ENCODE results near the gene LIX1.
"Not testable (repeated sequence)": the region's sequence is repeated elsewhere in the genome, so short reads cannot be mapped to it uniquely, and the experiment has no call there.

Gene LIX1

DNA sequence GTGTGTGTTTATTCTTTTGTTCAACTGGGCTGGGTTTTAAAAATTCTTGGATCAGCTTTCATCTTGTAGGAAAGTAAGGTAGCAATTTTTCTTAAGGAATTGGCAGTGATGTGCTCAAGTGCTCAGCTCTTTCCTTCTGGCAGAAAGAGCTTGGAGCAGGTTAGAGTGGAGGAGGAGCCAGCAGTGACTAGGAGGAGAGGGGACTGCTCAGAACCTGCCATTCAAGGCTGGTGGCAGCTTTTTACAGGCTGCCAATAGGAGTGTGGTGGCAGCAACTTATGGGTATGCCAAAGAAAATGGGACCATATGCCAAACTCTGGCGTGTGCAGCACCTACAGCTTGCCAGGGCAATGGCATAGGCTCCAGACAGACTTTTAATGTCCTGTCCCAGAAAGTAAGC is 2.2 kb downstream of the LIX1 start:
- DNase-seq, result not testable (repeated sequence)

DNA sequence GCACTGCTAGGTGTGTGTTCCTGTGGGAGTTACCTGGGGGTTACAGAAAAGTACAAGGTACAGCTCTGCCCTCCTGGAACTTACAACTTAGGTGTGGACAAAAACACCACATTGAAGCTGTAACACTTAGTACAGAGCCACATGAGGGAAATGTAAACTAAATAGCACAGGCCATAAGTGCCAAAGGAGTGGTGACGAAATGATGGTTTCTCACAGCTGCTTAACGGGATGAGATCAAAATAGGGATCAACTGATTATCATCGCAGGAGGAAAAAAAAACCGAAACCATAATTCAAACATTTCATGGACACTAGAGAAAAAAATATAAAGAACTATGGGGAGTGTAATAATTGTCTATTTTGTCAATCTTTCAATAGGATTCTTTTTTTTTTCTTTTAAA is 5.9 kb downstream of the LIX1 start:
- DNase-seq, result no peak

DNA sequence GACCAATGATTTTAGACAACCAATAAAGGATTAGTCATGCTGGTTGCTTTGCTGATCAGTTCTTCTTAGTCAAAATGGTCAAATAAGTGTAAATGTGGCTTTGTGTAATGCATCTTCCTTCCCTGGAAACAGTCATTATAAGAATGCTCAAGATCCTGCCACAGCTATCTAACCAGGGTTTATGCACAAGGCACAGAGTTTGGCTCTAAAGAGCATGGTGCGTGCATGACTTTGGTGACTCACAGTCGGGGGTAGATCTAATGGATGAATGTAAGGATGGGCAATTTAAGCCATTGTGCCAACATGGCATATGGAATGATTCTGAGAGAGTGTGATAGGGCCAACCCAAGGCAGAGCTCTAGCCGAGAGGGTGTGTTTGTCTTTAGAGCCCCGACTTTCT is 6.5 kb downstream of the LIX1 start:
- no peak for DNase-seq

DNA sequence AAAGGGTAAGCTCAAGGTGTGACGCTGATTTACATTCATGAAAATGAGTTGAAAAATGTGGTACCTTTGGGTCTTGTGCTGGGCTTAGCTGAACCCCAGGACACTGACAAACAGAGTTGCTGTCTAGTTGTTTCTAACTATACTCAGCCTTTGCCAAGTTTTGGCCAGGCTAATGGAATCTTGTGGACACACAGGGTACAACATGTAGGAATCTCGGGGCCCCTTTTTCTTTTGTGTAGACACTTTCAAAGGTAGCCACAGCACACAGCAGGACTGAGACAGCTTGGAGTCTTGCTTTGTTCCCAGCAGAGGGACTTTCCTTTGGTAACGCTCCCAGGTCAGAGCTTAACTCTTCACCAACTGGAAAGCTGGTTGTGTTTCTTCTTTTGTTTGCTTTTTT is 7.8 kb downstream of the LIX1 start:
- DNase-seq, result no peak

DNA sequence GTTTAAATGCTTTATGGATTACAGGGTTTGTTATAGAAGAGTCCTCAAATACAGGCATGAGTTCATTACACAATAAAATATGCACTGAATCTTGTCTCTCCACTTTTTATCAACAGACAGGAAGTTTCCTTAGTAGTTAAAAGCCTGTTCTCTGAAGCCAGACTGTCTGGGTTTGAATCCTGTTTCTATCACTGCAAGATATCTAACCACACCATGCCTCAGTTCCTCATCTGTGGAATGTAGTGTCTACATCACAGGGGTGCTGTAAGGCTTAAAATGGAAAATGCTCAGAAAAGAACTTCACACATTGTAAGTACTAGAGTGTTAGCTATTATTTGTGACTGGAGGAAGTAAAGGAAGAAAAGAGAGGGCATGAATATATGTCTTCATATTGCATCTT is 9.3 kb downstream of the LIX1 start:
- no peak for DNase-seq

DNA sequence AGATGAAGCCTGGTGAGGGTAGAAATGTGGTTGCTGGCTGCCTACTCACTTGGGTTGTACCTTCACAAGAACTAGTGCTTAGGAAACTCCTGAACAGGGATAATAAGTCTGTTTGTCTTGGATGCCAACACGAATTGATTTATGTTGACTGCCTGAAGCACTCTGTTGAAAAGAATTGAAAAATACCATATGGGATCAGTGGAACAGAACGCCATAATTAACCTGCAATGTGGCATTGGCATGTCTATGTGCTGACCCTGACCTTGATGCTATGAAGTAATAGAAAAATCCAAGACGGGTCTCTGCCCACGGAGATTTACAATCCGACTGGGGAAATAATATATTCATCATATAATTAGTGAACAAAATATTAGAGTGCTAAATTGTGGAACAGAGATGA is 10.5 kb downstream of the LIX1 start:
- no peak for DNase-seq

DNA sequence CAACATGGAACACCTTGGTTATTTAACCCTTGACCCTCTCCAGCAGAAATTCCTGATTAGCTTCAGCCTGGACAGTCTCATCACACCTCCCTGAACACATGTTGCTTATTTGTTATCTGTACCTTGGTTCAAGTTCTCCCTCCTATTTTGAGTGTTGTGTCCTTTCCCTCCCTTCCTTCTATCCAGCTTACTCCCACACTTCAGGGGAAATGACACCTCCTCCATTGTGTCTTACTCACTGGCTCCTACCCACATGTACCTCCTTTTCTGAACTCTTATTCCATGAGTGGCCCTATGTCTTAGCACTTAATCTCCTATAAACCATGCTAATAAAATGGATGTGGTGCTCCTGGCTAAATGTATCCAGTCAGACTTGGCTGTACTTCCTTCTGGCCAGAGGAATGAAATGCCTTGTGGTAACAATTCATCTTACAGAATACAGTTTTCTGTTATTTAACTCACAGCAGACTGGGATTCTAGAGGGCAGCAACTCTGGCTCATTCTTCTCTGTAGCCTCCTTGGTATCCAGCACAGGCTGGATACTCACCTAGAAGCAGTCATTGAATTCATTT is 11.2 kb downstream of the LIX1 start:
- DNase-seq, result no peak

DNA sequence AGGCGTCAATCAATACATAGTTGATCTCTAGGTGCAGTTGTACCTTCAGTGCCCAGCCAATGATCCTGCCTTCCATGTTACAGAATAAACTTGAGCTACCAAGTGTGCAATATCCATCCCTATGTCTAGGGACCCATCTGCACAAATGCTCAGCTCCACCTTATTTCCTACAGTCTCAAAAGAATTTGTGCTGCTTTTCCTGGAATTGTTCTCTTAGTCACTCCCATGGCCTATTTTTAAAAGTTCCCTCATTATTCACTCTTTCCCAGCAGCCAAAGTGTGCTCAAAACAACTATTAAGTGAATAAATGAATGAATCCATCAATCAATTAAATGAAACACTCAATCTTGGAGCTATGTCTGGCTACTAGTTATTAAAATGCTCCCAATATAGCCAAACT is 14.7 kb downstream of the LIX1 start:
- no peak for DNase-seq

DNA sequence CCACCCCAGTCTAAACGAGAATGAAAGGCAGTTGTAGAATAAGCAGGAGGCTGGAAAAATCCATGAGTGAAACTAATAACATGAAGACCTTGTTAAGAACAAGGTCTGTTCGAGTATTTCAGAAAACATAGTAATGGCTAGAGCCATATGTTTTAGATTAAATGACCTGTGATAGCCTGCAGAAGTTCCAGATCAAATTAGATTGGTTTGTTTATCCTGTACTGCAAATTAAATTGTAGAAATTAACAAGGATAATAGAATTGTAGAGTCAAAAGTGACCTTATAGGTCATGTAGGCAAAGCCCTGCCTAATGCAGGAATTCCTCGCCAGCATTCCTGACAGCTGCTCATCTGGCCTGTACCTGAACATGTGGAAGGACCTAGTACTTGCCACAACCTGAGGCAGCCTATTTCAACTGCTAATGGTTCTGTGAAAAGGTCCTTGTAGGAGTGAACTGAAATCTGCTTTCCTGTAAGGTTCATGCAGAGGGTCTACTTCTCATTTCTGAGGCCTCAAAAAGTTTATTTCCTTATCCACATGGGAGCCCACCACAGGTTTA is 17.2 kb downstream of the LIX1 start:
- no peak for DNase-seq

DNA sequence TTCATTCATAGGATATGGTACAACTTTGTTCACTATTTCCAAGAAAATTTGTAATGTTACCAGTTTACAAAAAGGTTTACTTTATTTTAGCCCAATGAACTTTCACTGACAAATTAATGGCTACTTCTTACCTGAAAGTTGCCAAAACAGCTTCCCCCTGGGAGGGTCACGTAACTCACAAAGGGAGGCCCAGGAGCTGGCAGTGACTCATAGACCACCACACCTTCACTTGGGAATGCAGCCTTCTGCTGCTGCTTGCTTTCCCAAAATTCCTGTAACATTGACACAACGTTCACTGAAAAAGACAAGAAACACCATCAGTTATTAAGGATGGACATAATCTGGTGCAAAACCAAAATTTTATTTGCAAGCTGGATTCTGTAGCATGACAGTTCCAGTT is 18.1 kb downstream of the LIX1 start:
- DNase-seq, result no peak

DNA sequence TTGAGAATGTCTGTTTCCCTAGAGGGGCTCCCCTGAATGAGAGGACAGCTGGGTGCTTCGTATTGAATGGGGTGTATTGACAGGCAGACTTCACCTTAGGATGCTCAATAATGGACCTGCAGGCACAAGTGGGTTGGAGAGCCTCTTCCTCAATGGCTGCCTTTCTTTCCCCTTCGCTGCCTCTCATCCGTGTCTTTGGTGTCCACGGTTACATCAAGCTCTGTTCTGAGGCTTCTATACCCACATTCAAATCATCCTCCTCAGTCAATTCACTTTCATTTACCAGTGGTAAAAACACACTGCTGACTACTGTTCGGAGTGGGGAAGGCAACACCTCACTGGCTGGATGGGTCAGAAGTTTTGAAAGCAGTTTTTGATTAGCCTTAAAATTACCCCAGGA is 20.6 kb downstream of the LIX1 start:
- DNase-seq, result no peak

DNA sequence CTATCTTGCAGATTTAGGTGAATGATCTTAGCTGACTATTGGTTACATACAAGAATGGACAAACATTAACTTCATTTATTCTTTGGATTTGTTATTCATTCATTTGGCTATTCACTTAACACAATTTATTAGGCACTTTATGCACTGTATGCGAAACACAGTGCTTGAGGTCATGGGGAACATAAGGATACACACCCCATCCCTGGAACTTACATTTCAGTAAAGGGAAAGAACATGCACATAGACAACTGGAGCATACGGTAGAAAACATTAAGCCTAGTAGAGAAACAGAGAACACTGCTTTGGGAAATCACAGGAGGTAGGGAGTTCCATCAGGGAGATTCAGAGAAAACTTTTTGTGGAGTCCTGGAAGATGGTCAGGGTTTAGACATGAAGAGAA is 22.2 kb downstream of the LIX1 start:
- DNase-seq, result no peak

DNA sequence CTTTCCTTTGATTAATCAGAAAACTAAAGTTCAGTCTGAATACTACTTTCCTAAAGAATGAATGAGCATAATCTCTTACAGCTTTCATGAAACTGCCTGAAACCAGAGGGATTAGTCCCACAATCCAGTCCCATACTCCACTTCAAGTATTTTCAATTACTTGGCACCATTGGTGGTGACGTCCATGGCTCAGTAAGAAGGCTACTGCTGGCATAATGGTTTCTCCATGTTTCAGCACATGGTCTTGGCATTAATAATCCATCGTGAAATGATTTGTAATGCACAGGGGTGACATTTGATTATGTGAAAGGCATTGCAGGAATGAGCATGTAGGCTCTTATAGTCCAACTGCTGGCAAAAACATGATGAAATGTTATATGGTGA is 23.4 kb downstream of the LIX1 start:
- DNase-seq, result no peak

DNA sequence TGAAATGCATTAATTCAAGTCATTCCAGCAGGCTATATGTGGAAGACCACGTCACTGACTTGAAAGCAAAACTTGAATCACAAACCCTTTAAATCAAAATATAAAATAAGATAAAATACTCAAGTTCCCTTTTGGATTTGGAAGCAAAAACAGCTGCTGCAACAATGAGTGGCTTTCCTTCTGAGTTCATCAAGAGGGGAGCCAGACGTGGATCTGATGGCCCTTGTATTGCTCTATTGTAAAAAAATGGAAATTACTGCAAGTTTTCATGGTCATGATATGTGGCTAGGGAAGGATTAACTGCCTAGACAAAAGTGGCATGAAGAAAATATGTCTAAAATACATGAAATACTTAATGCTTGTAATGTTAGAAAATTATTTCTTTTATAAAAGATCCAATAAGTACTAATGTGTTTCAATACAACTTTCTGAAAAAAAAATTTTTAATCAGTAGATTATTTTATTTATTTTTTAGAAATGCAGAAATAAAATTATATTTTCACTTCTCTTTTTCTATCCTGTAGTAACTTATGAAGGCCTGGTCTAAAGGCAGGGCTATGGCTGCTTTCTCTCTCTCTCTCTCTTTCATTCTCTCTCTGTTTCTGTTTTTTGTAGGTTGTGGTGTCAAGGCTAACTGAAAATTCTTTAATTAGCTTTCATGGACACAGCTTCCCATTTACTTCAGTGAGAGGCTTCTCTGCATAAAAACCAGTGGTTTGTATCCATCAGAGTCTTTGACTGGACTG is 24.0 kb downstream of the LIX1 start:
- DNase-seq, result no peak

DNA sequence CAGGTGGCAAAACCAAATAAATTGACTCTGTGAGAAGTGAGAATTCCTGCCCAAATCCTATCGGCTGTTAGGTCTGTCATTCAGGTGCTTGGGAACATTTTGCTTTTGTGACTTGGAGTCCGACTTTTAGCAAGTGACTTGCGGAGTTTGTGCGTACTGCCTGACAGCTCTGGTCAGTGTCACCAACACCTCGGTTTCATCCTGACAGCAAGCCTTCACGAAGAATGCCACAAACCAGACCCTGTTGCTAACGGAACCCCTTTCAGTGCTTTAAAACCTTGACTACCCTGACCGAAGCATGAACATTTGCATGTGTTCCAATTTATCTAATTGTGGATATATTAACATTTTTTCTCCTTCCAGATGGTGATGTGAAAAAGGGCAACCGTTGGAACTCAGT is 26.5 kb downstream of the LIX1 start:
- DNase-seq, result no peak

DNA sequence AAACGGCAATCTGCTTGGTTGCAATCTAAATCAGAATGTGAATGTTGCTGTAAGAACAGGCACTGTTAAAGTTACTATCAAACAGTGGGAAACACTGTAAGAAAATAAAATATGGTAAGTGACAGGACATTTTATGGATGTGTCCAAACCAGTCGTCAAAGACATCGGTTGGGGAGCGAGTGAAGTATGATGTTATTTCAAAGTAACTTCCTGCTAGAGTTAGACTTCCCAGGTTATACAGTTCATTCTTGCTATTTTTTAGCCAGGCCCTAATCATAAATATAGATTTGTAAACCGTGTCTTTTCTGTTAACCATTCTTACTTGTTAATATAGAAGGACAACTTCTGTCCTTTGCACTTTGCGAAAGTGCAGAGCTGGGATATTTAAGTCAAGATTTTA is 30.2 kb downstream of the LIX1 start:
- no peak for DNase-seq

DNA sequence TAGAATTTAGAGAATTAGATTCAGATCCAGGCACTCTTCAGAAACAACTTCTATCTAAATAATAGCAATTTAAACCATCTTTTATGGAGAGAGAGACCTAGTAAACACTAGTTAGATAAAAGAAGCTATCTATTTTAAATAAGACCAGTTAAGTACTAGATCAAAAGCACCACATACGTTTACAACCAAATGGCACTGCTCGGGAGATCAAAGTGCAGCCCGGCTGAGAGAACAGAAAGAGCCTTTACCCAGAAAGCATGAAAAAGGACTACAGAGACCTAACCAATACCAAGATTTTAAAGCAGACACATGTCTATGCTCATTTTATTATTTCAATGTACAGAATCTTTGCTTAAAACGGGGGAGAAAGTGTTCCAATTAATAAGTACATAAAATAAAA is 30.8 kb downstream of the LIX1 start:
- DNase-seq, result no peak

DNA sequence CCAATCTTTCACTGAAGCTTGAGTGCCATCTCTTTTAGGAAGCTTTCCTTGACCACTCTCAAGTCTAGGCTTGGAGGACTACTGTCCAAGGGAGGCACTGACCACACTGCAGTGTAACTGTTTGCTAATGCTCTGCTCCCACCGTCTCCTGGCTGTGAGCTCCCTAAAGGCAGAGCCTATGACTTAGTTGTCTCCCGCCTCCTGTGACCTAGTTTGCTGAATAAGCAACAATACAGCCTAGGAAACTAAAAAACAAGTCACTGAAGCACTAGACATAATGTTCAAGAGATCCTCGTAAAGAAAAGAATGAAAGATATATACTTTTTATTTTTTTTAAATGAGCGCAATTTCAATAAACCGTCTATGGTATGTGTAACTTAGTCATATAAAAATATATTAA is 31.4 kb downstream of the LIX1 start:
- no peak for DNase-seq

DNA sequence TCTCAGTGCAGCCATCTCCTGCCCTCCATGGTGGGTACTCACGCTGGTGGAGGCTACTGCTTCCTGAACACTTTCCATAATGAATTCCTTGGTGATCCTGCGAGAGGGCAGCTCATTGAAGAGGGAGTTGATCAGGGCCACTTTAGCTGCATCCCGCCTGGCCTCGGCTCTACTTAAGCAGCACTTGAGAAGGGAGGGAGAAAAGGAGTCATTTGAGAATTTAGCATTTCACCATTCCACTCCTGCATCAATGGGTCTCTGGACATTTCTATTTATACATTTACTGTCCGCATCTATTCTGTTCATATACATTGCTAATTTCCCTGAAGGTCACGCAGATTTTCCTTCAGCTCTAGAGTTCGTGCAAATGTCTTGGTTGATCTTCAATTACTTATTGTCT is 35.1 kb downstream of the LIX1 start:
- no peak for DNase-seq

DNA sequence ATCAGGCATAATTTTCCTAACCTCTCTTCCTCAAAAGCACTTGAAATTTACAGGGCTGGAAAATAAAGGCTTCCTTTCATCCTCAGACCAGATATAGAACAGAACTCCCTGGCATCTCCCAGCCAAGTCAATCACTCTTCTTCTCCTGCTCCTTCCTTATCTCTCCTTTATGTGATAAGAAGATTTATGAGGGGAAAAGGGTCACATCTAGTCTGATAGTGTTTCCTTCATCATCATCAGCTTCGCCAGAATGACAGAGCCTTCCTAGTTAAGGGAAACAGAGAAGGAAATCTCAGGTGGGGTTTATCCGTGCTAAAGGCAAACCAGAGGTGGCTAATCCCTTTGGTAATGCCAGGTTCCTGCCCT is 36.2 kb downstream of the LIX1 start:
- no peak for DNase-seq

DNA sequence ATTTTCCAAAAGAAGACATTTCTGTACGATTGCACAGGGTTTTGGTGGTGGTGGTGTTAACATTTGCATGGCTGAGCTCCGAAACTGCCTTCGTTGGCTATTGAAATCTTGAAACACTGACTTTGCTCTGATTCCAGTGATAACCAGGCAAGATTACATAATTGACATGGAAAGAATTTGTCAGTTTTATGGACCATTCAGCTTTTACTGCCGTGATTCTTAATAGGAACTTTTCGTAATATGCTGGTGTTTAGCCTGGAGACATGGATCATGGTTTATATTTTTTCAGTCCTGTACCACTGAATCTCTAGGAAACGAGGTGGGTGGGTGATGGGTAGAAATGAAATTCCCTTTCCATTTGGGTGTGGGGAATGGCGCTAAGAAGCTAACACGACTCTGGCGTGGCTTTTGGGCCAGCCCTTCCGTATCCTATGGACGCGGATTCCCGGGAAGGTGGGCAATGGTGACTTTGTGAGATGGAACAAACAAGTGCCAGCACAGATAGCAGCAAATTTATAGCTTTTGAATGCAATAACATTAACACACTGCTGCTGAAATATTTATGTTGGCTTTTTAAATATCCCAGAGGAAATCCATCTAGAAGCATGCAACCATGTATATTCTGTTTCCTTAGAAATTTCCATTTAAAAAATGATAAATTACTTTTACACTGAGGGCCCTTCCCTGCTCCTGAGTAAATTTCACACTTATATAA is 36.8 kb downstream of the LIX1 start:
- no peak for DNase-seq

DNA sequence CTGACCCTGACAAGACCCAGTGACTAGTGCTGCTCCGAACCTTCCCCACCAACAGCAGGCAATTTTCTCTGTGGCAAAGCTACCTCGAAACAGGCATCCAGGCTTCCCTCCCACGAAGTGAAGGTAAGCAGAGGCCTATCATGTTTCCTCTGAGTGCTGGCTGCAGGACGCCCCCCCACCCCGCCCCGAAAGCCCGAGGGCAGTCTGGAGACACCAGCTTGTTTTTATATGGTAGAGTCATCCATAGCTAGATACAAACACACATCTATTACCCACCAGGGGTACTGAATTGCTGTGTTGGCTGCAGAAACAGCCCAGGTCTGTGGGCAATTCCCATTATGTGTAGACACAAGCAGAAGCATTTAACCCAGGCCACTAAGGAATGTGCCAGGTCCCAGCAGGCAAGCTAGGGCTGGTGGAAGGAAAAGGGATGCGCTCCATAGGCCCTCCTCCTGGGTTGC is 40.4 kb downstream of the LIX1 start:
- no peak for DNase-seq

DNA sequence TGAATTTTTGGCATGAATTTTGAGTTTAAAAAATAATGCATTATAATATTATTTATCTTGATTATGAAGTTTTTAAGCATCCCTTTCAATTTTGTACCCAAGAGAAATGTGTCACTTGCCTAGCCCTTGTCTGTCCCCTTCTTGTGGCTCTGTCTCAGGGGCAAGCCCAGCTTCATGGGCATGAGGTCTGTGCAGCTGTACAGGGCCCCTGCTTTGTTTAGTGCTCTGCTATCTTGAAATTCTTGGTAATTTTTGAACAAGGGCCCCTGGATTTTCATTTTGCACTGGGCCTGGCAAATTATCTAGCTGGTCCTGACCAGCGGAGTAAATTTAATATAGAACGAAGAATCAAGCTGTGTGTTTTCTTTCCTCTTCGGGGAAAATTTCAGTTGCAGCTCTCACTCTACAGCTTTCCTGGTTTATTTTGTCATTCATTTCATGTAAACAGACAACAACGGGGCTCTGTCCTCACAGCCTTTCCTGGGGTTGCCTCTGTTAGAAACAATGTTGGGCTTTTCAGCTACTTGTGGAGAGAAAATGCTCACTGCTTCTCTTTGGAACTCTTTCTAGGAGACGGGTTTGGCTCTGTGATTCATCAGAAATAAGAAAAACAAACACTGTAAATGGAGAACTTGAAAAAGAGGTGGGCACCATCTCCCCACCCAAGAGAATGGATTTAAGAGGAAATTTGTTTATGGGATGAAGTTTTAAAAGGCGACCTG is 41.1 kb downstream of the LIX1 start:
- DNase-seq, result no peak

DNA sequence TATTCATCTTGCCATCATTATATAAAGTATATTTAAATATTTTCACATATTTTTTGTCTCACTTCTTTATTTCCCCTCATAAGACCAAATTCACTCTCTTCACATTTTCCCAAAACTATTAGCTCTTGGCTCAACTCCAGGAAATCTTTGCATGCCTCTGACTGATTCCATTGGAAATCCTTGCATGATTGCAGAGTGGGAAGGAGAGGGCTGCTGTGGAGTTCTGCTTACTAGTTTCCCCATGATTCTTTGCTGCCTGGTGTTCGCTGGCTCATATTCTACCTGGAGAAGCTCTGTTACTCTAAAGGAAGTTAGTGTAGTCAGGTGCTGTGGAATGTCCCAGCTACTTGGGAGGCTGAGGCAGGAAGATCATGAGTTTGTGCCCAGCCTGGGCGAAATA is 41.9 kb downstream of the LIX1 start:
- DNase-seq, result no peak
